NCI-H526 (cell line): Measurements from ENCODE around the gene ARHGAP12.

ENCODE experiments used
- DNase-seq, 2 experiments: peaks; one replicate each; lab custom pipeline; 2025; lab: John Stamatoyannopoulos, UW

The ARHGAP12 gene

GRCh38 chr10:31822150-31822549, 106.5 kb downstream of the ARHGAP12 start:
- DNase-seq: no peak

GRCh38 chr10:31820778-31821369, 107.8 kb downstream of the ARHGAP12 start:
- DNase-seq: no peak

GRCh38 chr10:31820096-31820495, 108.5 kb downstream of the ARHGAP12 start:
- no peak for DNase-seq

GRCh38 chr10:31819391-31819820, 109.2 kb downstream of the ARHGAP12 start:
- no peak for DNase-seq

GRCh38 chr10:31816318-31816717, 112.3 kb downstream of the ARHGAP12 start:
- no peak for DNase-seq

- peak in 1 of 2 experiments; percentile 14 for DNase-seq
These were observed 120.1 kb downstream of the ARHGAP12 start for GRCh38 chr10:31808258-31809218.

- DNase-seq: no peak
These were observed 124.2 kb downstream of the ARHGAP12 start for GRCh38 chr10:31804352-31804810.

- no peak for DNase-seq
These were observed 124.9 kb downstream of the ARHGAP12 start for GRCh38 chr10:31803606-31804351.

GRCh38 chr10:31799181-31799580, 129.4 kb downstream of the ARHGAP12 start:
- DNase-seq: no peak

- no peak for DNase-seq
These were observed 135.9 kb downstream of the ARHGAP12 start for GRCh38 chr10:31792745-31793144.

GRCh38 chr10:31789555-31789954, 139.1 kb downstream of the ARHGAP12 start:
- DNase-seq: no peak

- no peak for DNase-seq
These were observed 145.9 kb downstream of the ARHGAP12 start for GRCh38 chr10:31782701-31783100.

- DNase-seq: no peak
These were observed 147.9 kb downstream of the ARHGAP12 start for GRCh38 chr10:31780717-31781116.

- DNase-seq: no peak
These were observed 150.0 kb downstream of the ARHGAP12 start for GRCh38 chr10:31778627-31779026.

- no peak for DNase-seq
These were observed 152.5 kb downstream of the ARHGAP12 start for GRCh38 chr10:31776159-31776558.

- no peak for DNase-seq
These were observed 153.5 kb downstream of the ARHGAP12 start for GRCh38 chr10:31774928-31775650.

GRCh38 chr10:31774299-31774900, 154.2 kb downstream of the ARHGAP12 start:
- DNase-seq: no peak

- no peak for DNase-seq
These were observed 154.8 kb downstream of the ARHGAP12 start for GRCh38 chr10:31773749-31774298.

GRCh38 chr10:31771331-31771831, 157.2 kb downstream of the ARHGAP12 start:
- no peak for DNase-seq

GRCh38 chr10:31770307-31770902, 158.2 kb downstream of the ARHGAP12 start:
- peak in 1 of 2 experiments; percentile 13 for DNase-seq
